Measurements from ENCODE around the gene FAM47E. TPM values are rescaled to one million over a fixed set of nuclear protein-coding genes. Genes with fewer than 3 reads are reported as not detected.

The FAM47E gene
- total RNA-seq, 1 donor from 2014 or later = 0.26 TPM

DNA sequence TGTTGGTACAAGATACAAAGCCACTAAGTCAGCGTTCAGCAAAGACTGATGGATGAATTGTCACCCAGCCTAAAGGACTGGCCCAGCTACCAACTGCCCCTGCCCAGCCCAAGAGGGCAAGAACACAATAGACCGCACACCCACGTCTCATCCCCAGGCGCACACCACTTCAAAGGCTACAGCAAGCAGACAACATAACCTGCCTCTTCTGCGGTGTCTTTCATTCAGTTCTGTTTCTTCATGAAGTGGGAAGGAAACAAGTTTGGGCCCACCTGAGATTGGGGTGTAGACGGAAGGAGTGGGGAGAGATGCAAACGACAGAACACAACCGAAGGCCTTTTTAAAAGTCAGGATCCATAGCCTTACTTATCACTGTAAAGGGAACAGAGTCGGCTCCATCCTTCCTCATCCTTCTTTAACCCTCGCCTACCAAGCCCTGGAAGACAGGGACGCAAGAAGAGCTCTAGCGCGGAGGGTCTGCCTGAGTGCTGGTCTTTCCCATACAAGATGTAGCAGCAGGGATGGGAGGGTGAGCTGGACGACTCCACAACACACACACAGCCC, 38.6 kb upstream of the FAM47E start:
- peak; percentile 37 for DNase-seq (ENCODE audit: low read depth)
- Histone ChIP-seq H3K4me3 (ENCODE audit: low read depth, low read length) (peak overlapping the region; percentile 63), H3K27me3 (ENCODE audit: control insufficient read depth, insufficient read depth, low read length) (no peaks in the 10 kb centered on the region), H3K36me3 (ENCODE audit: control insufficient read depth, insufficient read depth, low read length) (peaks cover 2% of the 10 kb centered on the region)
- FAIRE-seq = no peak
- TF ChIP-seq CTCF (IDR thresholded peaks at IDR 0.05; ENCODE audit: insufficient read depth, low read length, severe bottlenecking) = no peak

GRCh38 chr4:76213415-76214176, 37.9 kb upstream of the FAM47E start, which contains the start of gene SCARB2:
Gene SCARB2 (minus strand): TSS chr4:76213824. CDS start chr4:76213543, 281 bp downstream.
- TF ChIP-seq CTCF (IDR thresholded peaks at IDR 0.05; ENCODE audit: insufficient read depth, low read length, severe bottlenecking) = no peak
- FAIRE-seq (no peak), DNase-seq (ENCODE audit: low read depth) (peak; percentile 60)
- Histone ChIP-seq H3K27me3 (ENCODE audit: control insufficient read depth, insufficient read depth, low read length) (no peaks in the 10 kb centered on the region), H3K36me3 (ENCODE audit: control insufficient read depth, insufficient read depth, low read length) (peaks cover 2% of the 10 kb centered on the region), H3K4me3 (ENCODE audit: low read depth, low read length) (peak within 1 kb of the TSS; percentile 63)

DNA sequence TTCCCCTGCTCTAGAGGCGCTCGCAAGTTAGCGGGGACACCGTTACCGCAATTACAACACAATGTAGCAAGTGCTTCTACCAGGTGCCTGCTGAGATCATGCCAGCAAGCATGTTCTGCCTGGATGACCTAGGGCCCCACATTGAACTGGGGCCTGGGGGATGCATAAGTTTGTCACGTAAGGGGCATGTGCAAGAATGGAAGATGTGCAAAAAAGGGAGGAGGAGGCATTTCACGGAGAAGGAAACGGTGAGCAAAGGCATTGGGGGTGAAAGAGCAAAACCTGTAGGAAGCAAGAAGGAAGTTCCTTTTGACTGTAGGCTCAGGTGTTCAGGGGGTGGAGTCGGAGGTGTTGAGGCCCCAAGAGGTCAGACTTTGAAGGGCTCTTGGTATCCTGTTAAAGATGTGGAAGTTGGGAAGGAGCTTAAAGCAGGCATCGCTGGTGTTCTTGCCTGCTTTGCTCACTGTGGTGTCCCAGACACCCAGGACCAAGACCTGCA, 37.3 kb upstream of the FAM47E start:
- FAIRE-seq (no peak), DNase-seq (ENCODE audit: low read depth) (no peak)
- Histone ChIP-seq H3K36me3 (ENCODE audit: control insufficient read depth, insufficient read depth, low read length) (peaks cover 2% of the 10 kb centered on the region), H3K4me3 (ENCODE audit: low read depth, low read length) (peak overlapping the region; percentile 63), H3K27me3 (ENCODE audit: control insufficient read depth, insufficient read depth, low read length) (no peaks in the 10 kb centered on the region)
- TF ChIP-seq CTCF (IDR thresholded peaks at IDR 0.05; ENCODE audit: insufficient read depth, low read length, severe bottlenecking) = no peak

DNA sequence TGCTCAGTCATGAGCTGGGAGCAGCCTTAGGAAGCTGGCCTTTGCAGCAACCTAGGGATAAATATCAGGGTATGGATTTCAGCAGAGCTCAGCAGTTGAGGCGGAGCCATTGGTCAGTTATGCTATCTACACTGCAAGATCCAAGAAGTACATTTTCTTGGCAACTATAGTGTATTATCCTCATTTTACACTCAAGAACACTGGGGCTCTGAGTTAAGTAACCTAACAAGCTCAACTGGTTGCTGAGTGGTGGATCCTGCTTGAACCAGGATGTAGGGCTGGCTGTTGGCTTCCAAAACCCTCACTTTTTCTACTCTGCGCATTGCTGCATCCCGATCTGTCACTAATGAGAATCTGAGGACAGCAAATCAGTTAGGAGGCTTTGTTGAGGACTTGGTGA, 36.4 kb upstream of the FAM47E start:
- Histone ChIP-seq H3K27me3 (ENCODE audit: control insufficient read depth, insufficient read depth, low read length) (no peaks in the 10 kb centered on the region), H3K4me3 (ENCODE audit: low read depth, low read length) (no peak overlapping the region), H3K36me3 (ENCODE audit: control insufficient read depth, insufficient read depth, low read length) (no peaks in the 10 kb centered on the region)
- TF ChIP-seq CTCF (IDR thresholded peaks at IDR 0.05; ENCODE audit: insufficient read depth, low read length, severe bottlenecking) = no peak
- no peak for FAIRE-seq
- no peak for DNase-seq (ENCODE audit: low read depth)

DNA sequence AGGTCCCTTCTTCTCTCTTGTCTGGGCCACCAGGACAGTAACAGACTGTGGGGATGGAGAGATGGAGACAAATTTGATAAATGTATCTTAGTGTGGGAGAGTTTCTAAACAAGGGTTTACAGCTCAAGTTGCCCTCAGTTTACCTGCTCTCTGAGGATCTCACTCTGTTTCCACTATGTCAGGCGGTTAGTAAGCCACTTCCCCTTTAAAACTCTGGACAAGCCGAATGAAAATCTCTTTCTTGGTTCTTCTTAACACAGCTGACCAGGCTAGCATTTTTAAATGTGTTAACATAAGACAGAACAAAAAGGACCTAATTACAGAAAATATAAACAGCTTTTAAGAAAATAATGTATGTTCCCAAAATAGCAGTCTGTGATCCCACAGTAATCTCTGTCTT, 35.0 kb upstream of the FAM47E start:
- no peak overlapping the region for H3K4me3 ChIP-seq (ENCODE audit: low read depth, low read length)
- FAIRE-seq (no peak), DNase-seq (ENCODE audit: low read depth) (no peak)
- H3K27me3 ChIP-seq (ENCODE audit: control insufficient read depth, insufficient read depth, low read length) = no peaks in the 10 kb centered on the region
- no peak for TF ChIP-seq CTCF (IDR thresholded peaks at IDR 0.05; ENCODE audit: insufficient read depth, low read length, severe bottlenecking)
- H3K36me3 ChIP-seq (ENCODE audit: control insufficient read depth, insufficient read depth, low read length) = no peaks in the 10 kb centered on the region
